ENCODE measurements around the gene YTHDF1. TPM values are rescaled to one million over a fixed set of nuclear protein-coding genes. Genes with fewer than 3 reads are reported as not detected.
A peak's percentile ranks its signal among the peaks of the same experiment; 100 is the strongest.

Gene YTHDF1
- total RNA-seq, 2 experiments from 2014 or later, result 37.2 to 42.6 TPM

DNA sequence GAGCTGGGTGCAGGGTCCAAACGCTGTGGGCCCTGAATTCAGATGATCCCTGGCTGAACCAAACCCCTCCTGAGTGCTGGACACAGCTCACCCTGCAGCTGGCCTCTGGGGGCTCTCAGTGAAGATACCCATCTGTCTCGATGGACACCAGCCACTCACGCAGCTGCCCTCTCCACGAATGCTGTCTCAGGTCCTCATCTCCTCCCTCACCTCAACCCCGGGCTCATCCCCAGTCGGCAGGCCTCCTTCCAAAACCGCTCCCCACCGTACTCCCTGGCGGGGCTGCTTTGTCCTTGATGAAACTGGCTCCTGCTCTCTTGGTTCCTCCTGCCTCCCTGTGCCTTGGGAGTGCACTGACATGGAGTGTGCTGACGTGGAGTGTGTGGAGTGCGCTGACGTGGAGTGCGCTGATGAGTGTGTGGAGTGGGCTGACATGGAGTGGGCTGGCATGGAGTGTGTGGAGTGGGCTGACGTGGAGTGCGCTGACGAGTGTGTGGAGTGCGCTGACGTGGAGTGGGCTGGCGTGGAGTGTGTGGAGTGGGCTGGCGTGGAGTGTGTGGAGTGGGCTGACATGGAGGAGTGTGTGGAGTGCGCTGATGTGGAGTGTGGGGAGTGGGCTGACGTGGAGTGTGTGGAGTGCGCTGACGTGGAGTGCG is 4.1 kb upstream of the YTHDF1 start:
- CTCF ChIA-PET, result interaction anchor here (1.1 to 2.2 kb wide), 2 partner anchors 11 to 13 kb away, joined by 3 to 5 read pairs; no protein-coding TSS in a partner anchor

DNA sequence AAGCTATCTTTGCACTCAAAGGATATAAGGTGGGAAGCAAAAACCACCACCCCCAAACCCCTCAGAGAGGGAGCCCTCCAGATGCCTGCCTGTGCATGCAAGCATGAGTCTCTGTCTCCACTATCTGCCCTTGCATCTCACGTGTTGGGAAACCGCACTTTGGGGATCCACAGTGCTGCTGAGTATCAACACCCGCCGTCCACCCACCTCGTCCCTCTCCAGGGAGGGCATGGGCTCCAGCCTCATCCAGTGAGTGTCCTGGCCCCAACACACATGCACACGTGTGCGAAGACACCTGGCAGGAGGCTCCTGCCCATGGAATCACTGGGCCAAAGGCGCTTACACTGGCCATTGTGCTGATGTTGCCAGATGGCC is 3.5 kb upstream of the YTHDF1 start:
- no peaks in the 10 kb centered on the region for H3K9me3 Mint-ChIP-seq (ENCODE audit: low read depth)
- H3K4me1 Mint-ChIP-seq, result peaks cover 17% of the 10 kb centered on the region
- H3K27ac Mint-ChIP-seq, result no peak overlapping the region
- DNase-seq (no peak), ATAC-seq (no peak)
- H3K27me3 Mint-ChIP-seq, result no peaks in the 10 kb centered on the region
- H3K4me3 Mint-ChIP-seq, result no peak overlapping the region
- CTCF ChIA-PET, result interaction anchor here (2.2 kb wide), 1 partner anchor 11 kb away, joined by 5 read pairs; no protein-coding TSS in a partner anchor
- peaks cover 10% of the 10 kb centered on the region for H3K36me3 Mint-ChIP-seq

More for the DNA sequence above, 4.1 kb upstream of the YTHDF1 start:
- Mint-ChIP-seq H3K27me3 (no peaks in the 10 kb centered on the region), H3K4me1 (peaks cover 11% of the 10 kb centered on the region), H3K36me3 (peaks cover 5% of the 10 kb centered on the region), H3K4me3 (no peak overlapping the region), H3K9me3 (ENCODE audit: low read depth) (no peaks in the 10 kb centered on the region), H3K27ac (no peak overlapping the region)
- DNase-seq, result no peak
- ATAC-seq, result no peak

DNA sequence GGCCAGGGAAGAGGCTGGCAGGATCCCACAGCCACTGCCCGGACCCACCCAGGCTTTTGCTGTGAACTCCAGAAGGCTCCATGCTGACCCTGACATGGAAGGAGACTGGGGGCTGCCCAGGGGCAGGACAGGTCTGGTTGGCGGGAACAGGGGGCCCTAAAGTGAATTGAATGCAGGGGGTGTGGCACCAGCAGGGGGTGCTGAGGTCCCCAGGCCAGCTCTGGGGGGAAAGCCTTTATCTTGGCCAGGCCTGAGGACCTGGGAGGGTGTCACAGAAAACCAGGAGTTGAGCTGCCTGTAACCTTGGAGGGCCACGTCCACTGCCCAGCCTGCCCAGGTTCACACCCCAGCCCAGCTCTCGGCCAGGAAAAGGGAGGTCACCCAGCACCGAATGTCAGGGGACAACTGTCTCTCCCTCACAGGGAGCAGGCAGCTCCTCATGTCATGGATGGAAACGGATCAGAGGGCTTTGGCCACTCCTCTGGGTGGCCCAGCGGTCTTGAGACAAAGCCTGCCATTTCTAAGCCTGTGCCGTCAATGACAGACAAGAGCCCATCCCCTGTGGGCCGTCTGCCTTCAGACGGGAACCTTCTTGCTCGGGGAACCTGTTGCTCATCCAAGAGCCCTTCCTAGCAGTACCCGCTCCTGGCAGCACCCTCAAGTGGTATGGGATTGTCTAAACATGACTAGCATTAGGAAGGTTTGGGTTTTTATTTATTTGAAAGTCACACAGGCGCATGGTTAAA is 2.9 kb upstream of the YTHDF1 start:
- Mint-ChIP-seq H3K27ac (no peak overlapping the region), H3K27me3 (no peaks in the 10 kb centered on the region), H3K4me1 (peaks cover 22% of the 10 kb centered on the region), H3K9me3 (ENCODE audit: low read depth) (no peaks in the 10 kb centered on the region), H3K36me3 (peaks cover 15% of the 10 kb centered on the region), H3K4me3 (no peak overlapping the region)
- CTCF ChIA-PET, result interaction anchor here (0.5 to 2.2 kb wide), 2 partner anchors 12 to 20 kb away, joined by 3 to 5 read pairs; no protein-coding TSS in a partner anchor
- no peak for DNase-seq
- ATAC-seq, result no peak

DNA sequence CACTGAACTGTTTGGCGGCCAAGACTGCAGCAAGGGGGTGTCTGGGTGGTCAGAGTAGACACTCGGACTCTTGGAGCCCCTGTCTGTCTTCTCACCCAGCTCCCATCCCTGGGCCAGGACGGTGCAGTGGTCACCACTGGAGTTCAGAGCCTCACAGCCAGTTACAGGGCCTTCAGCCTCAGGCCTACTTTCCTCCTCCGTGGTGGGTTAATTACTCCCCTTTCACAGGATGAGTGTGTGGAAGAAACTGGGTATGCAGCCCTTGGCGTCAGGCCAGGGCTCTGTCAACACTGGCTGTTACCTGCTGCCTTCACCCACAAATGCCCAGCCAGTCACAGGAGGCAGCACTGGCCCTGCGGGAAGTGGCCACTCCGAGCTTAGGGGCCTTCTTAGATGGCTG is 1.8 kb upstream of the YTHDF1 start:
- Mint-ChIP-seq H3K4me3 (no peak overlapping the region), H3K4me1 (peaks cover 32% of the 10 kb centered on the region), H3K27ac (no peak overlapping the region), H3K9me3 (ENCODE audit: low read depth) (no peaks in the 10 kb centered on the region), H3K36me3 (peaks cover 23% of the 10 kb centered on the region), H3K27me3 (no peaks in the 10 kb centered on the region)
- DNase-seq (no peak), ATAC-seq (no peak)
- CTCF ChIA-PET, result interaction anchor here (1.3 kb wide), 1 partner anchor 7 kb away, joined by 4 read pairs; no protein-coding TSS in a partner anchor

DNA sequence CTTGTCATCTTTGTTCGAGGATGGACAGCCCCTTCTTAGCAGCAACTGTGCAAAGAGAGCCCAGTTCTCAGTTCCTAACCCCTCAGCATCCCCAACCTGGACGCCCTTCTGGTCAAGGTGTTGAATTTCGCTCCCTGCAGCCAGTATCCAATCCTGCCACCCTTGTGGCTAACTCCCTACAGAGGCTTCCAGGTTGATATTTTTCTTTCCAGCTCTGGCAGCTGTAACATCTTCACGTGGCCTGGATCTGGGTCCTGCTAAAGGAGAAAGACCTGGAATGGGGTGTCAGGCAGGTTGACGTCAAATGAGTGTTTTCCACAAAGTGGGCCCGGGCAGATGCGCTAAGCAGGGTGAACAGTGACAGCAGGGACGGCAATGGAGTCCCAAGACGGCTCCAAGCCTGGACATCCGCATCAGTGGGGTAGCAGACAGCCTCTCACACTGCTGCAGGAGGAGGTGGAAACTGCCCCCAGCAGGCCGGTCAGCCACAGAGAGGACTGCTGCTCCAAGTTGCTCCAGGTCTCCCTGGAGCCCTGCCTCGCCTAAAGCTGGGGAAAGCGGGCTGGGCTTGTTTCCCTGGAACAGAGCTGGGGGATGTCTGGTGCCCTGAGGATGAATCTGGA is 1.0 kb upstream of the YTHDF1 start:
- Mint-ChIP-seq H3K27me3 (no peaks in the 10 kb centered on the region), H3K27ac (peak overlapping the region; percentile 75), H3K4me1 (peaks cover 39% of the 10 kb centered on the region), H3K9me3 (ENCODE audit: low read depth) (no peaks in the 10 kb centered on the region), H3K36me3 (peaks cover 29% of the 10 kb centered on the region), H3K4me3 (peak overlapping the region; percentile 86)
- DNase-seq (peak; percentile 43), ATAC-seq (no peak)
- CTCF ChIA-PET, result interaction anchor here (0.7 to 1.3 kb wide), 2 partner anchors 8 to 14 kb away, joined by 3 to 4 read pairs; no protein-coding TSS in a partner anchor

DNA sequence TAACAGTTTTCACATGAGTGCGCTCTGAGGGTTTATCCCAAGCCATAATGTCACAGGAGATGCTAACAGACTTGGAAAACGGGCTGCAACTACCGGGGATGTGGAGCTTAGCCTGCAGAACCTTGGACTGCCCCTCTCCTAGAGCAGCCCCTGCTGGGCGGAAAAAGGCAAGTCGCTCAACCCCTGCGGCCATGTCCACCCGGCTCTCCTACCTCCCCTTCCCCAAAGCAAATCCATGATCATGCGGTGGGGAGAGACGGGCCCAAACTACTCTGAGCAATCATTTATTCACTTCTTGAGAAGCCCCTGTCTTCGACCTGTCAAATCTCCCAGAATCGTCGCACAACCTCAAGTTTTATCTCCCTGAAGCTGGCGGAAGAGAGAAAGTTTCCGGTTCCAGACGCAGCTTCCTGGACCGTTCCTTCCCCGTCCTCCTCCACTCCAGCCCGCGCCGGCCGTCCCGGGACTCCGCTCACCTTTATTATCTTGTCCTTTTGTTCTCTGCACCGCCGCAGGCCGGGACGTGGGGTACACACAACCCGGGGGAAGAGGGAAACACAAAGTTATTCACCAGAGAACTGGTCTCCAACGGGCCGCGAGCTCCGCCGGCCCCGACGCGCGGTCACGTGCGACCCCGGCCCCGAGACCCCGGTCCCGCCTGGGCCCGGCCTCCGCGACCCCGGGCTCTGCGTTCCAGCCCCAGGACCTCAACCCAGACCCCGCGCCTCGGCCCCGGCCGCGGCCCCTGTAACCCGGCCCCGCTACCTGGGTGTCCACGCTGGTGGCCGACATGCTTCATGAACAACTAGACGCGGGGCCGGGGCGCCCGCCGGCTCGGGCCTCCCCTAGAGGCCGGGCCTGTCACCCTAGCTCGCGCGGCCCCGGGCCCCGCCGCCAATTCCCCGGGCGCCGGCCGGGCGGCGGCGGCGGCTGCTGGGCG is 560 bp downstream of the YTHDF1 start:
- Mint-ChIP-seq H3K36me3 (peaks cover 36% of the 10 kb centered on the region), H3K27ac (peak overlapping the region; percentile 80), H3K4me3 (peak overlapping the region; percentile 86), H3K4me1 (peaks cover 44% of the 10 kb centered on the region), H3K27me3 (no peaks in the 10 kb centered on the region), H3K9me3 (ENCODE audit: low read depth) (no peaks in the 10 kb centered on the region)
- ATAC-seq (no peak), DNase-seq (peak; percentile 50)
- CTCF ChIA-PET, result interaction anchor here (0.6 to 5.9 kb wide), 7 partner anchors 9 to 828 kb away, joined by 3 to 52 read pairs (median 3); partner anchors contain the start of genes ARFGAP1 and BIRC7

DNA sequence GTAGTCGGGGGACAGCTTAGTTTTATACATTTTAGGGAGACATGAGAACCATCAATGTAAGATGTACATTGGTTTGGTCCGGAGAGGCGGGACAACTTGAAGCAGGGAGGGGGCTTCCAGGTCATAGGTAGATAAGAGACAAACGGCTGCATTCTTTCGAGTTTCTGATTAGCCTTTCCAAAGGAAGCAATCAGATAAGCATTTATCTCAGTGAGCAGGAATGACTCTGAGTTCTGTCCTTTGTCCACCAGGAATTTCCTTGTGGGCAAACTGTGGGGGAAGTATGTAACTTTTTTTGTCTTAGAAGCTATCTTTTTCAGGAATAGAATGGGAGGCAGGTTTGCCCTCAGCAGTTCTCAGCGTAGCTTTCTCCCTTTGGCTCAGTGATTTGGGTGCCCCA is 1.4 kb downstream of the YTHDF1 start:
- Mint-ChIP-seq H3K4me1 (peaks cover 50% of the 10 kb centered on the region), H3K27me3 (no peaks in the 10 kb centered on the region), H3K36me3 (peaks cover 39% of the 10 kb centered on the region), H3K27ac (peak overlapping the region; percentile 80), H3K9me3 (ENCODE audit: low read depth) (no peaks in the 10 kb centered on the region), H3K4me3 (peak overlapping the region; percentile 86)
- no peak for DNase-seq
- ATAC-seq, result no peak
- CTCF ChIA-PET, result interaction anchor here (0.6 to 5.9 kb wide), 5 partner anchors 10 to 167 kb away, joined by 3 to 52 read pairs (median 4); partner anchors contain the start of genes ARFGAP1 and BIRC7

DNA sequence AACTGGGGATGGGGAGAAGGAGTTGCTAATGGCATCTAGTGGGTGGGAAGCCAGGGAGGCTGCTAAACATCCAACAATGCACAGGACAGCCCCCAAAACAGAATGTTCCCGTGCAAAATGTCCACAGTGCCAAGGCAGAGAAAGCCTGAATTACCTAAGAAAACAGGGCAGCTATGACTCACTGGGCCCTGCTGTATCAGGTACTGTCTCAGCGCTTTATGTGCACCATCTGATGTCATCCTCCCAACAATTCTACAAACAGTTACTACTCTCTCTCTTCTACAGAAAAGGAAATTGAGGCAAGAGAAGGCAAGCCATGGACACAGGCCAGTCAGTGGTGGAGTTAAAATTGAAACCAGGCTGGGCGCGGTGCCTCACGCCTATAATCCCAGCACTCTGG is 3.1 kb downstream of the YTHDF1 start:
- ATAC-seq (no peak), DNase-seq (no peak)
- CTCF ChIA-PET, result interaction anchor here (5.9 kb wide), 1 partner anchor 12 kb away, joined by 52 read pairs; no protein-coding TSS in a partner anchor
- H3K9me3 Mint-ChIP-seq (ENCODE audit: low read depth), result no peaks in the 10 kb centered on the region
- no peak overlapping the region for H3K4me3 Mint-ChIP-seq
- no peaks in the 10 kb centered on the region for H3K27me3 Mint-ChIP-seq
- H3K36me3 Mint-ChIP-seq, result peaks cover 45% of the 10 kb centered on the region
- no peak overlapping the region for H3K27ac Mint-ChIP-seq
- H3K4me1 Mint-ChIP-seq, result peaks cover 52% of the 10 kb centered on the region

DNA sequence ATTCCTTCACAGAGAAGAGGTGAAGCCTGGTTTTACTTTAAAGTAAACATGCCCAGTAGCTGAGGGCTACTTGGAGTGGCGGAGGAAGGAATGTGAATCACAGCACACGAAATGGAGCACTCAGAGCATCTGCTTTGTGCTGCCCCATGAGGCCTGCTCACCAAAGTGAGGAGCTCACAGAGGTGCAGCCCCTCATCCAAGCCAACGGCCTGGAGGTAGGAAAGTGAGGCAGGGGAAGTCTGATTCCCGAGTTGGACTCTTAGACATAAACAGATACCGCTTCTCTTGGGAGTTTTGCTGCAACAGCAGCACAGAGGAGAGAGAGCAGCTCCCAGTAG is 3.6 kb downstream of the YTHDF1 start:
- H3K27me3 Mint-ChIP-seq, result no peaks in the 10 kb centered on the region
- ATAC-seq (no peak), DNase-seq (no peak)
- peaks cover 52% of the 10 kb centered on the region for H3K4me1 Mint-ChIP-seq
- H3K9me3 Mint-ChIP-seq (ENCODE audit: low read depth), result no peaks in the 10 kb centered on the region
- peaks cover 46% of the 10 kb centered on the region for H3K36me3 Mint-ChIP-seq
- CTCF ChIA-PET, result interaction anchor here (5.9 kb wide), 1 partner anchor 12 kb away, joined by 52 read pairs; no protein-coding TSS in a partner anchor
- H3K4me3 Mint-ChIP-seq, result no peak overlapping the region
- H3K27ac Mint-ChIP-seq, result no peak overlapping the region

DNA sequence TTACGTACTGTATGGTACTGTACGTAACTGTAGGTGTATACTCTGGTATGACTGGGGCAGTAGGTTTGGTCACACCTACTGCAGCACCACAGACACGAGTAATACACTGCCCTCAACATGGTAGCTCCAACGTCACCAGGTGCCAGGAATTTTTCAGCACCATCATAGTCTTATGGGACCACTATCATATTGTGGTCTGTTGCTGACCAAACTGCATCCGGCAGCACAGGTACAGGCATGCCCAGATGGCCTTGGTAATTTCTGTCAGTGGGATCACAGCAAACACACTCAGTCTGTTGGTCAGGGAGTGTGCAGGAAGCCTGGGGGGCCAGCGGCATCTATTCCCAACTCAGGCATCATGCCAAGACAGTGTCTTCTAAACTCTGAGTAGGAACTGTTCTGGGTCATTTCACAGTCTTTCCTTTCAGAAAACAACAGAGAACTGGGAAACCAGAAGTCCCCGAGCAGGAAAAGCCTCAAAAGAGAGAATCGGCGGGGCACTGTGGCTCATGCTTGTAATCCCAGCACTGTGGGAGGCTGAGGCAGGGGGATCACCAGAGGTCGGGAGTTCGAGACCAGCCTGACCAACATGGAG is 5.8 kb downstream of the YTHDF1 start:
- DNase-seq, result no peak
- H3K4me1 Mint-ChIP-seq, result peaks cover 43% of the 10 kb centered on the region
- H3K4me3 Mint-ChIP-seq, result no peak overlapping the region
- no peaks in the 10 kb centered on the region for H3K27me3 Mint-ChIP-seq
- H3K36me3 Mint-ChIP-seq, result peaks cover 42% of the 10 kb centered on the region
- no peak for ATAC-seq
- H3K27ac Mint-ChIP-seq, result no peak overlapping the region
- CTCF ChIA-PET, result interaction anchor here (1.0 to 5.9 kb wide), 2 partner anchors 13 to 14 kb away, joined by 5 to 52 read pairs; no protein-coding TSS in a partner anchor
- H3K9me3 Mint-ChIP-seq (ENCODE audit: low read depth), result no peaks in the 10 kb centered on the region

DNA sequence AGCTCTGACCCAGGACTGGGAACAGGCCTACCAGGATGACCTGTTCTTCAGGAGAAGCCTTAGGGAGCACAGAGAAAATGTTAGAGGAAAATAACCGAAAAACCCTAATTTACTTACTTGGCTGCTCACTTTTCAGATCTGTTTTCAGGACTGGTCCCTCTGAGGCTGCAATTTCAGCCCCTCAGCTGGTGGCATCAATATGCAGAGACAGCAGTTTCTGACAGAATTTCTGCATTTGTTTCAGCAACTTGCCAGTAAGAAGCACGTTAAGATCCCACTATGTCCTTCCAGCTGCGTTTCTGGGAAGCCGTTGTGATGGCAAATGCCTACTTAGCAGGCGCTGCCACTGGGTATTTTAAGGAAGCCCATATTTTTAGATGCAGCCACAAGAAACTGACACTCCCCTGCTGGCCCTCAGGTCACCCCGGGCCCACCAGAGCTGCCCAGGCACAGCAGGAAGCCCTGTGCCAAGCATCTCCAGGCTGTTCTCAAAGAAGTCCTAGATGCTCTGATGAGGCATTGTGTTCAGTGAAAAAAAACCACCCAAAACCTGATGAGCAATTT is 7.5 kb downstream of the YTHDF1 start:
- Mint-ChIP-seq H3K4me1 (peaks cover 26% of the 10 kb centered on the region), H3K9me3 (ENCODE audit: low read depth) (no peaks in the 10 kb centered on the region), H3K27me3 (no peaks in the 10 kb centered on the region), H3K27ac (no peak overlapping the region), H3K4me3 (no peak overlapping the region), H3K36me3 (peaks cover 31% of the 10 kb centered on the region)
- no peak for DNase-seq
- no peak for ATAC-seq
- CTCF ChIA-PET, result no interaction called here

DNA sequence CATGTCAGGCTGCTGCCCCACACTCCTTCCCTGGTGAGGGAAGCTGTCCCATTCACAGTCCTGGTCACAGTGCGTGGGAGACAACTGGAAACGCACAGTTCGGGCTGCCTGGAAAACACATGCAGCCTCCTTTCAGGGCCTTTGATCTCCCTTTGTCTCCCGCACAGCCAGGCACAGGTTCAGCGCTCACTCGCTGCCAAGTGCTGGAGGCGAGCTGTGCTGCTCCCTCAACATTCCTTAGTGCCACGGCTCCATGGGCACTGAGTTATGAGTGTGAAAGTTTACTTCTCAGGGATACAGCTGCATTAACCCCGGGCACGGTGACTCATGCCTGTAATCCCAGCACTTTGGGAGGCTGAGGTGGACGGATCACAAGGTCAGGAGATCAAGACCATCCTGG is 9.1 kb downstream of the YTHDF1 start:
- Mint-ChIP-seq H3K4me3 (no peak overlapping the region), H3K36me3 (peaks cover 28% of the 10 kb centered on the region), H3K27me3 (no peaks in the 10 kb centered on the region), H3K4me1 (peaks cover 12% of the 10 kb centered on the region), H3K27ac (no peak overlapping the region), H3K9me3 (ENCODE audit: low read depth) (no peaks in the 10 kb centered on the region)
- DNase-seq (no peak), ATAC-seq (no peak)
- CTCF ChIA-PET, result no interaction called here

Measured in activated CD8-positive, alpha-beta memory T cell treated with anti-CD3 and anti-CD28 coated beads, Interleukin-2, amount 10 ng/mL, durations not matched to agents 7 days and 5 days (primary cell).